A549 (cell line): ENCODE results near the gene PLEKHD1.

ENCODE experiments used
- CTCF ChIP-seq: fragments of >200 bp; sonication (Bioruptor Twin); formaldehyde crosslinking; IDR thresholded peaks from 3 replicates; pipeline ENCODE4 v1.5.1; 2016
- ESRRA ChIP-seq: fragments of 150-350 bp; IDR thresholded peaks from 2 replicates; pipeline ENCODE4 v1.6.1; 2014; ENCODE audit warnings: mild to moderate bottlenecking, low read length, borderline replicate concordance
- HMGXB4 ChIP-seq: fragments of 250-450 bp; sonication (Bioruptor Pico); IDR thresholded peaks from 2 replicates; pipeline ENCODE4 v1.5.0; 2021; ENCODE audit warnings: mild to moderate bottlenecking, moderate library complexity, borderline replicate concordance
- JUN ChIP-seq, 2 experiments: fragments of >200 bp; sonication (Bioruptor Twin); formaldehyde crosslinking; IDR thresholded peaks; 2 replicates in 1 of 2; 3 replicates in 1 of 2; pipeline ENCODE4 v1.6.1; 2016 to 2017
- MAX ChIP-seq: IDR thresholded peaks from 2 replicates; pipeline ENCODE4 v1.6.1; 2012
- NPAS2 ChIP-seq: fragments of 250-450 bp; sonication (Bioruptor Pico); IDR thresholded peaks from 2 replicates; pipeline ENCODE4 v1.8.0; 2022; ENCODE audit warnings: mild to moderate bottlenecking, moderate library complexity, borderline replicate concordance
- POLR2A ChIP-seq: IDR thresholded peaks from 2 replicates; pipeline ENCODE4 v1.6.1; 2012; ENCODE audit warnings: mild to moderate bottlenecking, low read length
- POLR2AphosphoS2 ChIP-seq: conservative IDR thresholded peaks from 2 replicates; pipeline ENCODE4 v1.6.1; 2012; ENCODE audit warnings: low read length, improper control_type of control experiment, inconsistent platforms
- RAD21 ChIP-seq, 2 experiments: fragments of >200 bp in 1 of 2; sonication (Bioruptor Twin) in 1 of 2; formaldehyde crosslinking in 1 of 2; IDR thresholded peaks in 1 of 2; conservative IDR thresholded peaks in 1 of 2; 2 replicates in 1 of 2; 3 replicates in 1 of 2; pipeline ENCODE4 v1.6.1; 2012 to 2018; ENCODE audit warnings: inconsistent platforms in 1 of 2
- RCOR1 ChIP-seq: fragments of 150-350 bp; IDR thresholded peaks from 2 replicates; pipeline ENCODE4 v1.6.1; 2014; ENCODE audit warnings: antibody characterized with exemption, low read length, low read depth
- RFX5 ChIP-seq: fragments of 450-650 bp; IDR thresholded peaks from 2 replicates; pipeline ENCODE4 v1.7.1; 2014; ENCODE audit warnings: antibody characterized with exemption, mild to moderate bottlenecking, moderate library complexity

- TF ChIP-seq JUN (IDR thresholded peaks at IDR 0.05) (no peak), RFX5 (no peak), CTCF (no peak), POLR2AphosphoS2 (no peak), RAD21 (conservative IDR thresholded peaks at IDR 0.05 in 1 of 2, IDR thresholded peaks at IDR 0.05 in 1 of 2) (no peak), POLR2A (no peak), NPAS2 (CRISPR knock-in tag) (no peak), RCOR1 (no peak), ESRRA (no peak), MAX (no peak), HMGXB4 (no peak)
These were observed 34.9 kb downstream of the PLEKHD1 start for GRCh38 chr14:69519204-69520100.
